HEK293T (cell line): ENCODE measurements around the gene FMN2.

Experiments used
- ARNT ChIP-seq: fragments of 450-650 bp; IDR thresholded peaks from 2 replicates; pipeline ENCODE4 v1.6.1; 2017; ENCODE audit warnings: mild to moderate bottlenecking
- CTBP1 ChIP-seq: fragments of 450-650 bp; IDR thresholded peaks from 2 replicates; pipeline ENCODE4 v1.6.1; 2016; ENCODE audit warnings: borderline replicate concordance
- ELF4 ChIP-seq: fragments of 450-650 bp; IDR thresholded peaks from 2 replicates; pipeline ENCODE4 v1.6.1; 2017; ENCODE audit warnings: antibody characterized with exemption
- FOXA1 ChIP-seq: fragments of 450-650 bp; IDR thresholded peaks from 2 replicates; pipeline ENCODE4 v1.6.1; 2016; ENCODE audit warnings: mild to moderate bottlenecking
- FOXK2 ChIP-seq: fragments of 450-650 bp; IDR thresholded peaks from 2 replicates; pipeline ENCODE4 v1.6.1; 2016; ENCODE audit warnings: mild to moderate bottlenecking
- FOXM1 ChIP-seq: fragments of 450-650 bp; IDR thresholded peaks from 2 replicates; pipeline ENCODE4 v1.6.1; 2017; ENCODE audit warnings: mild to moderate bottlenecking, borderline replicate concordance
- L3MBTL2 ChIP-seq: fragments of 450-650 bp; conservative IDR thresholded peaks from 2 replicates; pipeline ENCODE4 v1.6.1; 2016; ENCODE audit warnings: mild to moderate bottlenecking
- LEF1 ChIP-seq: fragments of 450-650 bp; IDR thresholded peaks from 2 replicates; pipeline ENCODE4 v1.6.1; 2017; ENCODE audit warnings: mild to moderate bottlenecking, borderline replicate concordance
- NFRKB ChIP-seq: fragments of 450-650 bp; IDR thresholded peaks from 2 replicates; pipeline ENCODE4 v1.6.1; 2016; ENCODE audit warnings: mild to moderate bottlenecking, moderate library complexity
- PKNOX1 ChIP-seq: fragments of 450-650 bp; IDR thresholded peaks from 2 replicates; pipeline ENCODE4 v1.6.1; 2016
- SP1 ChIP-seq: fragments of 450-650 bp; IDR thresholded peaks from 2 replicates; pipeline ENCODE4 v1.6.1; 2017
- SUZ12 ChIP-seq: fragments of 450-650 bp; IDR thresholded peaks from 2 replicates; pipeline ENCODE4 v1.6.1; 2016; ENCODE audit warnings: mild to moderate bottlenecking
- TARDBP ChIP-seq: fragments of 450-650 bp; IDR thresholded peaks from 2 replicates; pipeline ENCODE4 v1.6.1; 2016
- ZNF384 ChIP-seq: fragments of 450-650 bp; IDR thresholded peaks from 2 replicates; pipeline ENCODE4 v1.6.1; 2016

- no peak for TF ChIP-seq SP1
- no peak for TF ChIP-seq FOXM1
- TF ChIP-seq NFRKB: no peak
- TF ChIP-seq TARDBP: no peak
- TF ChIP-seq PKNOX1: no peak
- no peak for TF ChIP-seq L3MBTL2
- TF ChIP-seq ZNF384: no peak
- no peak for TF ChIP-seq ARNT
- TF ChIP-seq ELF4: no peak
- TF ChIP-seq FOXA1: no peak
- no peak for TF ChIP-seq FOXK2
- TF ChIP-seq LEF1: no peak
- no peak for TF ChIP-seq CTBP1
- no peak for TF ChIP-seq SUZ12
Observed at GRCh38 chr1:240164742-240165141, 73.1 kb downstream of the FMN2 start.
